ENCODE results near the gene SELENOV. TPM values are rescaled to one million over a fixed set of nuclear protein-coding genes. Genes with fewer than 3 reads are reported as not detected.

SELENOV gene
- total RNA-seq, 4 donors from 2014 or later, result not detected

- no peak for DNase-seq
- peaks cover 0 to 2% (median 0%) of the 10 kb centered on the region in 3 donors for H3K27me3 ChIP-seq
- no peaks in the 10 kb centered on the region for H3K9me3 ChIP-seq
- no peaks in the 10 kb centered on the region for H3K36me3 ChIP-seq
- in situ Hi-C loops (cut with MboI; ENCODE audit: low sequenced_read_pairs in 4 of 4) (no loop called here), intact Hi-C loops (cut with DNase I; ENCODE audit: low total_unique reads) (no loop called here)
- no peak overlapping the region for H3K27ac ChIP-seq
- H3K4me3 ChIP-seq, result no peak overlapping the region
- ATAC-seq, result no peak
- no peaks in the 10 kb centered on the region for H3K4me1 ChIP-seq
- TF ChIP-seq CTCF (IDR thresholded peaks at IDR 0.05 in 4 of 5, conservative IDR thresholded peaks at IDR 0.05 in 1 of 5) (no peak), POLR2A (IDR thresholded peaks at IDR 0.05) (no peak)
Observed at GRCh38 chr19:39568604-39569003, 53.7 kb downstream of the SELENOV start.

Other genes starting within 250 kb of the SELENOV start
- gene IFNL2, start 246.7 kb upstream of the SELENOV start, total RNA-seq, result not detected
- not detected for gene IFNL1, start 218.7 kb upstream of the SELENOV start, total RNA-seq
- gene LRFN1, start 194.3 kb upstream of the SELENOV start, total RNA-seq, result under 1 TPM in 1 of 4 donors, not detected in 3; 0.26 TPM
- gene GMFG, start 179.1 kb upstream of the SELENOV start, total RNA-seq, result 1 to 10 TPM; 2.3 to 5.4 (median 3.7) TPM
- gene SAMD4B, start 172.7 kb upstream of the SELENOV start, total RNA-seq, result 10 to 100 TPM; 30.9 to 63.7 (median 59.2) TPM
- gene PAF1, start 124.0 kb upstream of the SELENOV start, total RNA-seq, result 10 to 100 TPM; 48.1 to 65.3 (median 50.2) TPM
- gene MED29, start 123.8 kb upstream of the SELENOV start, total RNA-seq, result 10 to 100 TPM; 25.5 to 48.1 (median 37.7) TPM
- 100 to 1,000 TPM in 2 of 4 donors, 10 to 100 TPM in 2; 72.2 to 202 (median 132) TPM for gene ZFP36, start 108.3 kb upstream of the SELENOV start, total RNA-seq
- 1 to 10 TPM; 1.3 to 3.6 (median 3.3) TPM for gene PLEKHG2, start 102.5 kb upstream of the SELENOV start, total RNA-seq
- gene RPS16, start 79.2 kb upstream of the SELENOV start, total RNA-seq, result 1,000 to 10,000 TPM; 1,066 to 1,636 (median 1,467) TPM
- 100 to 1,000 TPM in 2 of 4 donors, 10 to 100 TPM in 2; 60.7 to 148 (median 108) TPM for gene SUPT5H, start 69.6 kb upstream of the SELENOV start, total RNA-seq
- gene TIMM50, start 34.3 kb upstream of the SELENOV start, total RNA-seq, result 10 to 100 TPM; 66.9 to 97.6 (median 85.6) TPM
- gene DLL3, start 16.2 kb upstream of the SELENOV start, total RNA-seq, result not detected
- 1 to 10 TPM in 3 of 4 donors, under 1 TPM in 1; 0.91 to 6.5 (median 1.2) TPM for gene EID2B, start 17.7 kb downstream of the SELENOV start, total RNA-seq
- gene EID2, start 25.0 kb downstream of the SELENOV start, total RNA-seq, result 10 to 100 TPM in 2 of 4 donors, 1 to 10 TPM in 2; 7.8 to 12.7 (median 9.4) TPM
- gene LGALS13, start 87.4 kb downstream of the SELENOV start, total RNA-seq, result not detected
- gene LGALS16, start 140.8 kb downstream of the SELENOV start, total RNA-seq, result not detected
- not detected for gene LGALS14, start 189.3 kb downstream of the SELENOV start, total RNA-seq
- not detected for gene CLC, start 222.9 kb downstream of the SELENOV start, total RNA-seq